OCI-M2 (cell line): ENCODE results near the gene GAS6.

Experiments used
- DNase-seq: peaks from one replicate; lab custom pipeline; 2025; ENCODE audit not compliant: unreplicated experiment; lab: John Stamatoyannopoulos, UW

The GAS6 gene

GRCh38 chr13:113853518-113854237, 10.2 kb downstream of the GAS6 start:
- DNase-seq = no peak

GRCh38 chr13:113852536-113853517, 11.0 kb downstream of the GAS6 start:
- DNase-seq = no peak

GRCh38 chr13:113851826-113852535, 11.9 kb downstream of the GAS6 start:
- no peak for DNase-seq

- DNase-seq = no peak
Observed at GRCh38 chr13:113851480-113851803, 12.4 kb downstream of the GAS6 start.

- DNase-seq = no peak
Observed at GRCh38 chr13:113850722-113851479, 13.0 kb downstream of the GAS6 start.

- no peak for DNase-seq
Observed at GRCh38 chr13:113849981-113850721, 13.7 kb downstream of the GAS6 start.

GRCh38 chr13:113849546-113849945, 14.3 kb downstream of the GAS6 start:
- DNase-seq = no peak

GRCh38 chr13:113848431-113849260, 15.2 kb downstream of the GAS6 start:
- DNase-seq = no peak

GRCh38 chr13:113848020-113848419, 15.9 kb downstream of the GAS6 start:
- no peak for DNase-seq

GRCh38 chr13:113846636-113847318, 17.1 kb downstream of the GAS6 start:
- no peak for DNase-seq

GRCh38 chr13:113845723-113846635, 17.9 kb downstream of the GAS6 start:
- DNase-seq = no peak

- no peak for DNase-seq
Observed at GRCh38 chr13:113845055-113845454, 18.8 kb downstream of the GAS6 start.

- DNase-seq = no peak
Observed at GRCh38 chr13:113843864-113844556, 19.9 kb downstream of the GAS6 start.

GRCh38 chr13:113843063-113843654, 20.7 kb downstream of the GAS6 start:
- no peak for DNase-seq

- no peak for DNase-seq
Observed at GRCh38 chr13:113842336-113843062, 21.4 kb downstream of the GAS6 start.

GRCh38 chr13:113841353-113841650, 22.6 kb downstream of the GAS6 start:
- no peak for DNase-seq
